Measurements from ENCODE around the gene PGGT1B.

Gene PGGT1B

DNA sequence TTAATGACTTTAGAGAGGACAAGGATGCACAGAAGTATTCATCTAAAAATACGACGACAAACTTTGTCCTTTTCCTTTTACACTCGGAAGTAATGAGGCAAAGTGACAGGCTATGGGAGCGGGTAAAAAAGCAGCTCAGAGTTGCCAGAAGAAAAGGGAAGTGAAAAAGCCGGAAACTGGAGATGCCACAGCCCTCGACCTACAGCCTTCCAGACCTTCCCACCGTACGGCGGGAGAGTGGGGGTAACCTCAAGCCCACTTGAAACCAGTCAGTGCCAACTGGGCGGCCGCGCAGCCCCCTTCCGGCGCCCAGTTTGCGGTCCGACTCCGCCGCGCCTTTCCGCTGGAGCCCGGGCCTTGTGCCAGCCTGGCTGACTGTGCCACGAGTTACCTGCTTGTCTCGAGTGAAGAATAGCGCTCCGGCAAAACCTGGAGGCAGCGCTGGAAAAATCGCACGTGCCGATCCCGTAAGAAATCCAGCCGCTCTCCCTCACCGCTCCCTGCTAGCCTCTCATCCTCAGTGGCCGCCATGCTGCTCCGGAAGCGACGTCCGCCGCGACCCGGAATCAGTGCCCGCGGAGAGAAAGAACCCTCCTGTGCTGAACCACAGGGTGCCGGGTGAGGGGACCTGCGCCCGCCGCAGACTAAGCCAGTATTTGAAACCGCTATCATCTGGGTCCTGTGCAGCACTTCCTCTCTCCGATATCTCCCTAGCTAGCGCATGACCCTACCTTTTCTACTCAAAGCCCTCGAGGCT, at the start of gene PGGT1B:
Gene PGGT1B, minus strand, starts transcription at position 557 of the 757 bp plus-strand sequence. Its CDS starts 26 bp downstream, at position 531.
- peak; percentile 71 for DNase-seq

- peak; percentile 54 for DNase-seq
Observed at GRCh38 chr5:115309751-115310370, 47.2 kb upstream of the PGGT1B start.

DNA sequence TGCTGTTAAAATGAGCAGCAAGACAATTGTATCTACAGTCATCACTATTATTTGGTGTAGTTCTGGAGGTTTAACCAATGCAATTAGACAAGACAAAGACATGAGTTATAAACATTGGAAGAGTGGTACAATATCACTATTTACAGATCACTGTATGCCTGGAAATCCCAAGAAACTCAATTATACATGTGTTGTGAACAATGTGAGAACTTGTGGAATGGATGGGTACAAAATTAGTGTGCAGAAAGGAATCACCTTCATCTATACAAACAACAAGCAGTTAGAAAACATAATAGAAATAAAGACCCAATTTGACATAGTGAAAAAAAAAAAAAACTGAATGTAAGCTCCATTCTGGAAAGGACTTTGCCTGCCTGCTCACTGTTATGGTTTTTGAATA, 46.1 kb upstream of the PGGT1B start:
- DNase-seq = no peak

DNA sequence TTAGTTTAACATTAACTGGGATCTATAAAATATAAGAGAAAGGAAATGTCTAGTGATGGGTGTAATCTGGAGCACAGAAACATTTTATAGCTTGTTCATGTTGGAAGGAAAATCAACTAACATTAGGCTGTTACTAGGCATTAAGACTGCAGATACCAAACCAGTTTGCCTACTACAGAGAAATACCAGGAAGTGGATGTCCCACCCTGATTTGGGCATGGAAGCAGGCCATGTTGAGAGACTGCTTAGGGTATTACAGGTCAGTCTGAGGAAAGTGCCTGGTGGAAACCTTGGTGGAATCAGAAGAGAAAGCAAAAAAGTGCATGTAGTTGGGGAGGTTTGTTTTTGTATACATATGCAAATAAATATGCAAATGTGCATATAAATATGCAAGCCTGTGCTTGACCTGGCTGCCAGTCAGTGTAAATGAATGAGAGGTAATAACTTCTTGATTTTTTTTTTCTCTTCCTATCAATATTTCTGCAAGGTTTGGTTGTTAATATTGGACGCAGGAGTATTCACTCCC, 43.4 kb upstream of the PGGT1B start:
- no peak for DNase-seq

DNA sequence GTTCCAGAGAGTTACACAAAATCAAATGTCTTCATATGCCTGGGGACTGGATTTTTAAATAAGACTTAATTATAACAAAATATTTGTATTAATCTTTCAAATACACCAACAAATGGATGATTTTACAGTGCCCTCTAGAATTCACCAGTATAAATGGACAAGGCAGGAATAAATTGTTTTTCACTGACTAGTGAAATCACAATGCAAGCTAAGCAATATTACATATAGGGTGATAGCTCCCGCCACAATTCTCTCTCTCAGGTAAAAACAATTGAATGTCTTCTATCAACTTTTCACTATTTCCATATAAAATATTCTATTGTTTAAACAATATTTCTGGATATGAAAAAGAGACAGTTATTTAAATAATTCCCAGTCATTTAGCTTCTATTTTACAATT, 41.8 kb upstream of the PGGT1B start:
- no peak for DNase-seq

DNA sequence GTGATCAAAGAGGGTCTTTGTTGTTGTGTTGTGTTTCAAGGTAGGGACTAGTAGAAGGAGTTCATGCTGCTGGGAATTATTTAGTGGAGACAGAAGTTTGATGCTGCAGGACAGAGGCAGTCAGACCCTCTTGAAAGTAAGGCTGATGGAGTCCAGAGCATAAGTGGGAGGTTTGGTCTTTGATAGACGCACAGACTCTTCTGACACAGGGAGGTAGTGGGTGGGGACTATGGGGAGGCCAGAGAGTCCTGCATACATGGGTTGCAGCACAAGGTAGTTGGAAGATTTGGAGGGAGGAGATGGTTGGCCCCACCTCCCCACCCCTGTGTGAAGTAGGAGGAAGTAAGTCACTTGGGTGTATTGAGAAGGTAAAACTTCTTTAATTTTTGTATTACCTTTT, 36.1 kb upstream of the PGGT1B start:
- no peak for DNase-seq

DNA sequence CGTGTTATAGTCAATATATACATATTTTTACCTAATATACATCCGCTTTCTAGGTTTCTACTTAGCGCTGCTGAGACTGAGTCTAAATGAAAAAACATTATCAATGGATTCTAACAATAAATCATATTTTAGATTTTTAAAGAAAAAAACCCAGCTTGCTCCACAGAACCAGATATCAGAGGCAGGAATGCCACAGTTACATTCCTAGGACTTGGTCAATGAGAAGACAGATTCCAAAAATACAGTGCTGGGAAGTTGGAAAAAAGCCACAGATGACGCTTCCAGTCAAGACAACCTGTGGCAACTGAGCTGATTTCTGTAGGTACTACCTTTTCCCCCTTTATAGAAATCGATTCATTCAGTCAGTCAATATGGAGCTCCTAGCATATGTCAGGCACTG, 34.4 kb upstream of the PGGT1B start:
- DNase-seq = peak; percentile 42

GRCh38 chr5:115296124-115297022, 33.7 kb upstream of the PGGT1B start, which contains the start of gene CCDC112:
Gene CCDC112, minus strand, starts transcription at chr5:115296654. Its CDS starts 111 bp downstream, at chr5:115296543.
- peak; percentile 74 for DNase-seq

- DNase-seq = no peak
Observed at GRCh38 chr5:115295777-115296123, 33.1 kb upstream of the PGGT1B start.

GRCh38 chr5:115291397-115291796, 28.7 kb upstream of the PGGT1B start:
- DNase-seq = no peak

GRCh38 chr5:115289104-115289503, 26.4 kb upstream of the PGGT1B start:
- DNase-seq = no peak

DNA sequence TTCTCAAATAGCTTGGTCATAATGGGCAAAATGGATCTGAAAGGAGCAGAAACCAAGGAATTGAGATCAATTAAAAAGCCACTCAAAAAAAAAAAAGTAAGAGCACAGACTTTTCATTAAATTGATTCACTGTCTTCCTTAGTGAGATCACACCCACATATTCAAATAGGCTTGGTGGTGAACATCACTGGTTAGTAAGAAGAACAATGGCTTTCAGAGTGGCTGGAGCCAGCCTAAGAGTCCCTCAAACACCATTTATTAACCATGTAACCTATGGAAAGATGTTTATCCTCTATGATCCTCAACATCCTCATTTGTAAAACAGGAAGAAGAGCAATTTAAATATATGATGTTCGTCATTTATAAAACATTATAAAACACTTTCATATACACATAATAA, 21.3 kb upstream of the PGGT1B start:
- no peak for DNase-seq

GRCh38 chr5:115282131-115282530, 19.5 kb upstream of the PGGT1B start:
- no peak for DNase-seq

DNA sequence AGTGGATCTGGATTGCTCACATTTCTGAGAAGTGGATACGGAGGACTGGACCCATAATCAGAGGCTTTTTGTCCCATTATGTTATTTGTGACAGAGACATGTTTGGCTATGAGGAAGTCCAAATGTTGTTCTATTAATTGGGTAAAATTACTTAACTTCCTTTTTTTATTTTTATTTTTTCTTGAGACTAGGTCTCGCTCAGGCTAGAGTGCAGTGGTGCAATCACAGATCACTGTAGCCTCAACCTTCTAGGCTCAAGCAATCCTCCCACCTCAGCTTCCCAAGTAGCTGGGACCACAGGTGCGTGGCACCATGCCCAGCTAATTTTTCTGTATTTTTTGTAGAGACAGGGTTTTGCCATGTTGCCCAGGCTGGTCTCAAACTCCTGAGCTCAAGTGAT, 11.9 kb upstream of the PGGT1B start:
- DNase-seq = no peak

DNA sequence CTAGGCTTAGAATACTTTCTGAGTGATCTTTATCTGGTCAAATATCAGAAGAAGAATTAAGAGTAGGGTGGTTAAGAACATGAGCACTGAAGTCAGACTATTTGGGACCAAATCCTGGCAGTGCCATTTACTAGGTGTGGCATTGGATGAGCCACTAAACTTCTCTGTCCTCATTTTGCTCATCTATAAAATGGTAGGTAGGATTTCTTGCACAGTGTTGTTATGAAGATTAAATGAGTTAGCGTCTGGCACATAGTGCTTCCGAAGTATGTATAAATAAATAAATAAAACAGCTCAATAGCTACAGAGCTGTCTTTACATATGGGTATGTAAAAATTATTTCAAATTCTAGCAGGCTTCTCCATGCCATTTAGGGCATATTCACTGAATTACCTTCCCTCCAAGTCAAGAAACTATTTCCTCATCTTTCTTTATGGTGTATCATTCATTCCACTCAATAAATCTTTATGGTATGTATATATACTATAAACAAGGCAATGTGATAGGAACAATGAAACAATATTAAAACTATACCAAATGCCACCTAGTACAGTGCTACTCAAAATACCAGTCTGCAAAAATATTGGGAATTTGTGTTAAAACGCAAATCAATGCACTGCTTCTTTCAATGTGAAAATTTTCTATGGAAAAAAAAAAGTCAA, 9.8 kb upstream of the PGGT1B start:
- no peak for DNase-seq

DNA sequence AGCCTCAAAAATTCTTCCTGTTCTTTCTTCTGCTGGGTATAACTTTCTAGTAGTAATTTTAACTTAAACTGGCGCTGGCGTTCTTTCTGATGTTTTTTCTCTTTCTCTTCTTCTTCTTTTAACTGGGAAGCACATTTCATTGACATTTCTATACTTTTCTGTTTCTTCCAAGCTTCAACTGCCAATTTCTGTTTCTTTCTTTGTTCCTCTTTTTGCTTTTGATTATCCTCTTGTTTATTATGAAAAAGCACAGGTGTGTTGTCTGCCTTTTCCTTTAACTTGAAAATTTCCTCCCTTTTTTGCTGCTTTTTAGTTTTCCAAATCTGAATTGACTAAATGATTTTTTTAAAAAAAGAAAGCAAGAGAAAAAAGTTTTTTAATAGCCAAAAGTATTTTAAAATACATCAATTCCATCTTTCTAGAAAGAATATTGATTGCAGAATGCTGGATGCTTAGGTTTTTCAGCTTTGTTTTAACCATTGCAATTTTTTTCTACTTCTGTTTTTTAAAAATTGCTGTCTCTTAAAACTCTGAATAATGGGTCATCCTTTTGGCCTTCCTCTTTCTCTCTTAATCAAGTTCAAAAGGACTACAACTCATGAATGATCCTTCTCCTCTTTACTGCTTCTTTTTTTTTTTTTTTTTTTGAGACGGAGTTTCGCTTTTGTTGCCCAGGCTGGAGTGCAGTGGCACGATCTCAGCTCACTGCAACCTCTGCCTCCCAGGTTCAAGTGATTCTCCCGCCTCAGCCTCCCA, 8.8 kb upstream of the PGGT1B start:
- DNase-seq = no peak

DNA sequence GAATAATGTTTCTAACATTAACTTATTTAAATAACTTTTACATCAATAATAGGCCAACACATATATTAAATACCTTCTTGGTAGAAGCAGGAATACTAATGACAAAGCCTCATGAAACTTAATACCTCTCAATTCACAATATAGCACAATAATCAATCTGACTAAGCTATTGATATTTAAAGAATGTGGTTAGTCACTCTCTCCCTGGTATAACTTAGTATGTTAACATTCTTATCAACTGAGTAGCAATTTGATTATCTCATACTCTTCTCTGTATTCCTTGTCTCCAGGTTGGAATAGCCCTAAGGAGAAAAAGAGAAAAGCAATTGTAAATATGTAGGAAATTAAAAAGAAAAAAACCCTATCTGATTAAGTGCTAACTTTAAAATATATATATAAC, 4.9 kb upstream of the PGGT1B start:
- peak; percentile 63 for DNase-seq

- DNase-seq = no peak
Observed at GRCh38 chr5:115265220-115265619, 2.5 kb upstream of the PGGT1B start.

DNA sequence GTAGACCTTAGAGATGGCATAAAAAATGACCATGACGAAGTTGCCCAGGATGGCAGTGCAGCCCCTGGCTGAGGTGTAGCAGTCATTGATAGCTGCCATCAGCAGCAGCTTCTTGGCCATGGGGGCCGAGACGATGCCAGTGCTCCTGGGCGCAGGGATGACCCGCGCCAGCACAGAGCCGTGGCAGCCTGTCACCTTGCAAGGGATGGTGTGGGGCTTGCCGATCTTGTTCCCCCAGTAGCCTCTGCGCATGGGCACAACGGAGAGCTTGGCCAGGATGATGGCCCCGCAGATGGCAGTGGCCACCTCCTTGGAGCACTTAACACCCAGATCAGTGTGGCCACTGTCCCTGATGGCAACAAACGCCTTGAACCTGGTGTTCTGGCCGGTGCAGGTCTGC, 2.1 kb upstream of the PGGT1B start:
- DNase-seq = no peak

- DNase-seq = no peak
Observed at GRCh38 chr5:115263078-115263380, 352 bp upstream of the PGGT1B start.

DNA sequence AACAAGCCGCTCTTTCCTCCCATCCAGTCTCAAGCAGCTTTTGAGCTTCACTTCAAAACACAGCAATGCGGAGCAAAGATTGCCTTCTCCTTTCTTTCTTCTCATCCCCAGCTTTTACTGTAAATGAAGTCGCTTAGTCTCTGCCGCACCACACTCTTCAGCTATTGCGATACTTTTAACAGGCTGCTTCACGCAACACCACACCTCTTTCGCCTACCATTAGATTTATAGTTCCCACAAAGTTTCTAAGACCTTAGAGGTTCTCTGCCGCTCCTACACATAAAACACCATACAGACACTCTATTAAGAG, 711 bp downstream of the PGGT1B start:
- DNase-seq = peak; percentile 2

GRCh38 chr5:115260248-115260647, 2.4 kb downstream of the PGGT1B start:
- DNase-seq = no peak
